Activated CD8-positive, alpha-beta memory T cell treated with anti-CD3 and anti-CD28 coated beads, Interleukin-2, amount 50 U/mL, for 1 hour (primary cell): ENCODE results near the gene SWAP70.

Experiments used
- DNase-seq: peaks from one replicate; pipeline ENCODE4 v3.0.0-alpha.2; 2020; ENCODE audit errors: extremely low read depth

SWAP70 gene

DNA sequence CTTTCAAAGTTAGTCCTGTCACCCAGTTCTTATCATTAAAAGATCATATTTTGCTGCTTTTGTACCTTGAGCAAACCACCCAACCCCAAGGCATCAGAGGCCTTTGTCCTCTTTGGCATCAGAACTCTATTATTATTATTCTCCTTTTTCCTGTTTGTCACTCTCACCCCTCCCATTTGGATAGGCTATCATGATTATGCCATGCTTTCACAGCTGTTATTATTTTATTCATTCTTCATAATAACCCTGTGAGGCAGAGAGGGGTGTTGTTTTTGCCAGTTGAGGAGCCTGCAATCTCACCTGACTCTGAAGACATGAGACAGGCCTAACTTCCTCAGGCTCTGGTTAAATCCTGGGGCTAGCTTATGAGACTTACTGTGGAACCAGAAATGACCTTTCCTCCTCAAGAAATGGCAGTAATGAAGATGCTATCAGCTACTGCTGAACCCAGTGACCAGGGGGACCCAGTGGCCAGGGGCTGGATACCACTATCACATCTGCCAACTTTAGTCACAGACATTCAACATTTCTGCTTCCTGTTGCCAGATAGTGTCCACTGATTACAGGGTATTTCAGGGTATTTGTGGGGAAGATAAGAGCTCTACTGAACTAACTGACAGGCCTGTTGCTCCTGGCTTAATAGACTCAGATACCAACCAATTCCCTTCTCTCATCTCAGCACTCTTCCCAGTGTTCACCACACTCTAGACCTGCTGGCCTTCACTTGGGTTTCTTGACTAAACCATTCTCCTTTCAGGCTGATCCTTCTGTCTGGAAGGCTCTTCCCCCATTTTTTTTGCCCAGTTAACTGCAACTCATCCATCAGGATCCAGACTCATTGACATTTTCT, 11.8 kb upstream of the SWAP70 start:
- DNase-seq = no peak

DNA sequence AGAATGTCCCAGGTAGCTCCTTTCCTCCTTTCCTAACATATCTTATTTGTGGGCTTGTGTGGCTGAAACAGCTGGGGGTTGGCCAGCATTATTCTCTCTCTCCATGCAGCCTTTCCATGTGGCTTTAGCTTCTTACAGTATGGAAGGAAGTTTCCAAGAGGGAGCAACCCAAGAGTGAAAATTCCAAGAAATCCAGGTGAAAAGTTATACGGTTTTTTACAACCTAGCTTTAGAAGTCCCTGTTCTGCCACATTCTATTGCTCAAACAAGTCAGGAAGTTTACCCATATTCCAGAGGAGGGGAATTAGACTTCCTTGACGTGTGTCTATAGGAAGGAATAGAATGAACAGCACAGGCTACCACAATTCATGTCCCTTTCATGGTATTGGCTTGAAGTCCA, 10.0 kb upstream of the SWAP70 start:
- DNase-seq = no peak

DNA sequence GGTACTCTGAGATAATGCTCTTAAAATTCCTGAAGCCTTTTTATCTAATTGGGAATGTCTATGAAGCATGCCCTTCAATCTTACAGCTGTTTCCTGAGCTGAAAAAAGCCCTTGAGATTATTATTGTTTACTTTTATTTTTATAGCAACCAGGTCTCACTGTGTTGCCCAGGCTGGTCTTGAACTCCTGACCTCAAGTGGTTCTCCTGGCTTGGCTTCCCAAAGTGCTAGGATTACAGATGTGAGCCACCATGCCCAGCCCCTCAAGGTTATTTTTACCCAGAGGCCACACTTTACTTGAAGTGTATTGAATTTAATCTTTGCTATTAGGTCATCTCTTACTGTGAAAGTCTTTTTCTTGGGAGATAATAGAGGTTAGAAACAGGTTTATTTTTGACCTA, 7.0 kb upstream of the SWAP70 start:
- DNase-seq = no peak

DNA sequence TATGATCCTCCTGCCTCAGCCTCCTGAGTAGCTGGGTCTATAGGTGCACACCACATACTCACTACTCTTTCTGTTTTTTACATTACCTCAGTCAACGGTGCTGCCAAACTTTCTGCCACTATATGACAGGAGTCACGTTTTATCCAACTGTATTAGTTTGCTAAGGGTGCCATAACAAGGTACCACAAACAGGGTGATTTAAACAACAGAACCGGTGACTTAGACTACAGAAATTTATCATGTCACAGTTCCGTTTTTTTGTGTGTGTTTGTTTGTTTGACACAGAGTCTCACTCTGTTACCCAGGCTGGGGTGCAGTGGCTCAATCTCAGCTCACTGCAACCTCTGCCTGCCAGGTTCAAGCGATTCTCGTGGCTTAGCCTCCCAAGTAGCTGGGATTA, 6.3 kb upstream of the SWAP70 start:
- DNase-seq = no peak

DNA sequence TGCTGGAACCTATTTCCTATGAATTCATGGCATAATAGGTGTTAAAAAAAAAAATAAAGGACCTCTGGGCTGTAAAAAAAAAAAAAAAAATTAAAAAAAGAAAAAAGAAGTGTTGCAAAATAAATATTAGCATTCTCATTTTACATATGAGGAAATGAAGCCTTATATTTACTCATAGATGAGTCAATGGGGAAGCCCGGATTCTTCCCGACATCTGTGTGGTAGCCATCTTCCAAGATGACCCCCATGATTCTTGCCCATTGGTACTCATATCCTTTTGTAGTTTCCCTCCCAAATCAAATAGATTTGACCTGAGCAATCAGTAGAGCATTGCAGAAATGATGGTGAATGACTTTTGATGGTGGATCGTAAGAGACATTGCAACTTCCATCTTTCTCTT, 3.0 kb upstream of the SWAP70 start:
- no peak for DNase-seq

DNA sequence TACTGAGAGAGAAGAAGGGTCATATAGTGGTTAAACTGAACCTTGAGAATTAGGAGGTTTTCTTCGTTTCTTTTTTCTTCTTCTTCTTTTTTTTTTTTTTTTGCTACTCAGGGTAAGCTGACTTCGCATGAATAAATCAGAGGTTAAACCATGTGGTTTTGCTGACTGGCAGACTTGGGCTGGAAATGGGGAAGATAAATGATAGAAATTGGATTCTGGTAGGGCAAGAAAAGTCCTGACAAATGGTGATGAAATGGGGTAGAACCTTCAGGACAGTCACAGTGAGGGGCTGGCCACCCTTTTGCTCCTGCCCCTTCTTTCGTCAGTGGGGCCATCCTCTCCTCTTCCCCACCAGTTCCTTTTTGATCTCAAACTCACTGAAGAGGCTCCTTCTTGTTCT, 1.6 kb upstream of the SWAP70 start:
- no peak for DNase-seq

DNA sequence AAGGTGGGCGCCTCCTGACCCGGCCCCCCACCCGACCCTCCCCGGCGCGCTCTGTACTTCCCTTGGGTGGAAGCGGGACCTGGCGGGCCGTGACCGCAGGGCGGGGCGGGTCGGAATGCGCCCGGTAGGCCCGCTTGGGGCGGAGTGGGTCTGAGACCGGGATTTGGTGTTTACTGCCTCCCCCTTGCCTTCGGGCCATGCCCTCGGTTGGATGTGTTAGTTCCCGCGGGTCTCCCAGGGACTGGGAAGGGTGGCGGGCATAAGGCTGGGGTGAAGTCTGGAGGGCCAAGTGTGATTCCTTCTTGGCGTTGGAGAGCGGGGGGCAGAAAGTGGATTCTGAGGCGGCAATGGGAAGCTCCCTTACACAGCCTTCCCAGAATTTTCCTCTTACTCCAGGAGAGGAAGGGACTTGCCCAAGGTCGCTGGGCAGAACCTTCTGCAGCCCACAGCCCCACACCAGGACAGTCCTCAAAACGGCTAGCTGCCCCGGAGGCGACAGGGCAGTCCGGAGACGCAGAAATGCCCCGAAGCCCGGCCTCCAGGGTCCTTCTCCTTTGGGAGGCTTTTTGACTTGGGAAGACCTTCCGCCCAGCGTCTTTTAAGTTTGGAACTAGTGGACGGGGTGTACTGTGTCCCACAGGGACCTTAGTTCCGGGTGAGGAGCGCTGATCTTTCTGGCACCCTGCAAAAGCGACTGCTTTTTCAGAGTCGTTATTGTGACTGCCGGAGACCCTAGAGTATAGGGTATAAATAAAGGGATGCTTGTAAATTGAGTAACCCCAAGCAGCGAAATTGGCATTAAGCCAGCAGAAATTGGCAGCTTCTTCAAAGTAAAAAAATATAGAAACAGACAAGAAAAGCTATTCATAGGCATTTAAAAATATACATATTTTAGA, 647 bp downstream of the SWAP70 start:
- DNase-seq = no peak

DNA sequence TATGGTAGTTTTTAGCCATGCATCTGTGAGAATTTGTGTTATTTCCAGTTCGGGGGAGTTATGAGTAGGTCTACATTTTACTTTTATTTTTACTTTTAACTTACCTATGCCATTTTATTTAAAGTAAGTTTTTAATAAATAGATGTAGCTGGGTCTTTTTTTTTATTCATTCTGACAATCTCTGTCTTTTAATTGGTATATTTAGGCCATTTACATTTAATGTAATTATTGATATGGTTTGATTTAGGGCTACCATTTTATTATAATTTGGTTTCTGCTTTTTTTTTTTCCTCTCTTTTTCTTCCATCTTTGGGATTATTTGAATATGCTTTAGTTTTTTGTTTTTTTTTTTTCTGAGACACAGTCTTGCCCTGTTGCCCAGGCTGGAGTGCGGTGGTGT, 1.9 kb downstream of the SWAP70 start:
- no peak for DNase-seq

DNA sequence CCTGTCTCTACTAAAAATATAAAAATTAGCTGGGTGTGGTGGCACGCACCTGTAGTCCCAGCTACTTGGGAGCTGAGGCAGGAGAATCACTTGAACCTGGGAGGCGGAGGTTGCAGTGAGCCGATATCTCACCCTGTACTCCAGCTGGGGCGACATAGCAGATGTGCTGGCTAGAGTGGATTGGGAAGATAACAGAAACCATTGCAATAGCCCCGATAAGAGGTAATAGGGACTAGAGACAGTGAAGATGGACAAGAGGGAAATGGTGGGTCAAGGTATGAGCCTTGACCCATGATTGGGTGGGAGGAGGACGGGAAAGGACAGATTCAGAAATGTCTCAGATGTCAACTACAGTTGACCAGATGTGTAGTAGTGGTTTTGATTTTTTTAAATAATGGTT, 6.1 kb downstream of the SWAP70 start:
- no peak for DNase-seq

DNA sequence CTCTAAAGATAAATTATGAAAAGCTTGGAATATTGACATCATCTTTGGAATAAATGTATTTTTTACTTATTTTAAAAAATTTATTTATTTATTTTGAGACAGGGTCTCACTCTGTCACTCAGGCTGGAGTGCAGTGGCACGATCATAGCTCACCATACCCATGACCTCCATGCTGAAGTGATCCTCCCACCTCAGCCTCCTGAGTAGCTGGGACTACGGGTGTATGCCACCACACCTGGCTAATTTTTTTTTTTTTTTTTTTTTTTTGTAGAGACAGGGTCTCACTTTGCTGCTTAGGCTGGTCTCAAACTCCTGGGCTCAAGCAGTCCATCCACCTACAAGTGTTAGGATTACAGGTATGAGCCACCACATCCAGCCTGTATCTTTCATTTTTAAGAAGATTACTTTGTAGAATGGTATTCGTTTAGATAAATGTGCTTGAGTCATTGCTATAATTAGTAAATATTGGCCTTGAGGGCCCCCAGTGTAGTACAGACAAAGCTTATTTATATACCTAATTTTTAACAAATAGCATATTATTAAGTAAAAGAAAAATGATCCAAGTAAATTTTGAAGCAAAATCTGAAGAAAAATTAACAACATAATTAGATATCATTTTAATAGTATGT, 8.5 kb downstream of the SWAP70 start:
- DNase-seq = no peak

DNA sequence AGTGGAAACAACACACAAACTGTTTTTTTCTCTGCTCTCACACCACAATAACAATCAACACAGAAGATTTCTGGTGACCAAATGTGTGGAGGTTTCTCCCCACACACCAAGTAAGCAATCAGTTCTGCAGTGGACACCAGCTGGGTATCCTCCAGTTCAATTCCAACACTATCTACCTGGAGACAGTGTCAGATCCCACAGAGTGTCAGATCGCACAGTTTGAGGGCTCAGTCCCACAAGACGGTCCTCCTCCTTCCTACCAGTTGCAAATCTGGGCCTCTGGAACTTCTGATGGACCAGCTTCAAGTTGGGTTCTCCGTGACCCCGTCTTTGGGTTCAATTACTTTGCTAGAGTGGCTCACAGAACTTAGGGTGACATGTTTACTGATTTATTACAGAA, 9.0 kb downstream of the SWAP70 start:
- DNase-seq = no peak

DNA sequence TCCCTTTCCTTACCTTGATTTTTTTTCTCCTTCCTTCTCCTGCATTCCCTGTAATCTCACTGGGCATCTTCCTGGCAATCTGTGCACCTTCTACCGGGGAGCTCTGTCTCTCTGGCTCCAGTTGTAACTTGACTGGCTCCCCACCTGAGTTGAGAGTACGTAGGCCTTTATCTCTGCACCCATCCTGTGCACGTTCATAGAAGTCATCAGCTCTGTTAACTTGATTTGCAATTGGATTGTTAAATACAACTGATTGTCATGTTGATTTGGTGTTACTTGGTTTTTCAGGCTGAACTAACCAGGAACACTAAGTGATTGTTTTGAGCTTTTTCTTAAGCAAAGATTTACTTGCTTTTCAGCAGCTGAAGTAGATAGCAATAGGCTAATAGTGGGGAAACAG, 11.8 kb downstream of the SWAP70 start:
- no peak for DNase-seq

DNA sequence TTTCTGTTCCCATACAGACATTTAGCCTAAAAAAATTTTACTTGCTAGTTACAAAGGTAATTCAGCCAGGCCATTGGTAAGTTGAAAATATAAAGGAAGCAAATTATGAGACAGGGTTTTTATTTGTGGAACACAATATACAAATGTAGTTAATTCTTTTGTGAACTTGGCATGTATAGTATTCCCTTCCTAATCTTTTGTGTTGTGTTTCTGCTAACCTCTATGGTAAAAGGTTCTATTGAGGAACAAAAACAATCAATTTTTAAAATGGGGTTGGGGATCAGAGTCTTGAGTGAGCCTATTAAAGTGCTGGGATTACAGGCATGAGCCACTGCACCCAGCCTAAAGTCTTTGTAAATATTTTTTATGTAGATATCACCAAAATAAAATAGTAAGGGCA, 14.1 kb downstream of the SWAP70 start:
- DNase-seq = no peak

DNA sequence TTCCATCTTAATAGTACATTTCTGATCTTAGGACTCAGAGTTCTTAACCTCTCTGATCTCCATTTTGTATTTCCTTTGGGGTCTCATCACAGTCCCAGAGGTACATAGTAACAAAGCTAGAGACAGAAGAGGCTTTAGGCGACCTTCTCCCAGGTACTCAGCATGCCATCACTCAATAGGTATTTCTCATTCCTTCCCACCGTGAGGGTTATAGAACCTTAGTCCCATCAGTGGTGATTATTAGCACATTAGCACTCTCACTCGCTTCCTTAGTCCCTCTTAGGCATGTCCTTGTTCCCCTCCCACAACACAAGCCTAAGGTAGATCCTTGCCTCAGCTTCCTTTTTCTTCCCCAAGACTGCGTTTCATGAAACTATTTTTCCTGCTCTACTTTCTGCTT, 14.7 kb downstream of the SWAP70 start:
- DNase-seq = no peak

DNA sequence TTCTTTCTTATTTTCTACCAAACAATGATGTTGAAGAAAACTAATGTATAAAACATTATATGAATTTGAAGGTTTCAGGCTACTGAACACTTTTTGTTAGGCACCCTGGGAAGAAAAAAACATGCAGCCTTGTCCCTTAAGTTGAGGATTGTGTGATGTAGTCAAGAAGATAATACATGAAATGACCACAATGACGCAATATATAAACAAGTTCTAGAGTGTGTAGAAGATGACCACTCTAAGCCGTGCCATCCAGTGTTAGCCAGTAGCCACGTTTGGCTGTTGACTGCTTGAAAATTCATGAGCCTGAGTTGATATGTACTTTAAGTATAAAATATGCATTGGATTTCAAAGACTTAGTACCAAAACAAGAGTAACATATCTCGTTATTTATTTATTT, 16.2 kb downstream of the SWAP70 start:
- no peak for DNase-seq

DNA sequence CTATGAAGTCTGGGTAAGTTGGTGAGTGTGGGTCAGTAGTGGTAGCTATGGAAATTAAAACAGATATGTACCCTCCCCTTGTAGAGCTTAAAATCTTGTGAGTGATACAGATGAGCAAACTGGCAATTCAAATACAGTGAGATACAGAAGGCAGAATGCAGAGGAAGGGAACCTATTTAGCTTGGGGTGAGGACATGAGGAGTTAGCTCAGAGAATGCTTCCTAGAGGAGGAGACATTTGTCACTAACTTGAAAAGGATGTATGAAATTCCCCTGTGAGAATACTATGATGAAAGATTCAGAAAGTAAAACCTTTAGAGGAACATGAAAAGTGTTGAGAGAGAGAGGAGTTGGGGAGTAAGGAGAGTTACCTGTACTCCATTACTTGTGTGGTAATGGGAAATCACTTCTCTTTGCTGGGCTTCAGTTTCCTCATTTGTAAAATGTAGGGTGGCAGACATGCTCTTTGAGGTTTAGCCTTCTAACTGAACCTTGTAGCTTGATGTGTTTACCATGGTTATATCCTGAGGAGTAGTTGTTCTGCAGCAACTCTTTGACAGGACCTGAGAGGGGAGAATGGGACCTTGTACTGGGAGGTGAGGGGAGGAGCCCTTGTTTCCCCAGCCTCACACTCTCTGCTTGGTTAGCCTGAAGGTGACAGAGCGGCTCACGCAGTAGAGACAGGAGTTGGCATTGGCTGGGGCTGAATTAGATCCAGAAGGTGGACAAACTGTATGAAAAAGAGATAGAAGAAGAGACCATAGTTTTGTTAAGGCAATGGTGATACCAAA, 17.9 kb downstream of the SWAP70 start:
- no peak for DNase-seq

DNA sequence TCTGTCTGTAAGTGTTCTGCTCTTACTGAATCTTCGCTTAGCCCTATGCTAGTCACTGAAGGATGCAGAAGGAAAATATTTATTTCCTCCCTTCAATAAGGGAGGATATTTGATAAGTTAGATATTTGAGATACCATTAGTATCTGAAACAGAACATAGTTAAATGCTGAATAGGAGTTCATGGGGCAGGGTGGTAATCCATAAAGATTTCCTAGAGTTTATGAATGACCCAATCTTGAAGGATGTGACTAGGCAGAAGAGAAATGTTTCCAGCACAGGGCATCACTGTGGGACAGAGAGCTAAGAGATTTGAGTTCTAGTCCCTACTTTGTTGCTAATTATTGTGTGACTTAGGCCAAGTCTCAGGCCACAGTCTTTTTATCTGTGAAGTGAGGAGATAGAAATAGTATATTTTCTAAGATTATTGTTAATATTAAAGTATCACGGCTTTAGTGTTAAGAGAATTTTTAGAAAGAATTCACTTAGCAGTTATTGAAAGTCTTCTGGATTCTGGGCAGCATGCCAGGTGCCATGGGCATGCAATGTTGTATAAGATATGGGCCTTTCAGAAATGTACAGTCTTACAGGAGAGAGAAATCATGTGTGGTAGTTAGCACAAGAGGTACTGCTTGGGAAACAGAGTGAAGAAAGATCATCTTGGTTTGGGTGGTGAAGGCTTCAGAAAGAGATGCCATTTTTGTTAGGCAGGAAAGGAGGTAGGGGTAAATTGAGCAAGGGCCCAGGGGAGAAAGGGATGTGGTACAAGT, 24.0 kb downstream of the SWAP70 start:
- no peak for DNase-seq

DNA sequence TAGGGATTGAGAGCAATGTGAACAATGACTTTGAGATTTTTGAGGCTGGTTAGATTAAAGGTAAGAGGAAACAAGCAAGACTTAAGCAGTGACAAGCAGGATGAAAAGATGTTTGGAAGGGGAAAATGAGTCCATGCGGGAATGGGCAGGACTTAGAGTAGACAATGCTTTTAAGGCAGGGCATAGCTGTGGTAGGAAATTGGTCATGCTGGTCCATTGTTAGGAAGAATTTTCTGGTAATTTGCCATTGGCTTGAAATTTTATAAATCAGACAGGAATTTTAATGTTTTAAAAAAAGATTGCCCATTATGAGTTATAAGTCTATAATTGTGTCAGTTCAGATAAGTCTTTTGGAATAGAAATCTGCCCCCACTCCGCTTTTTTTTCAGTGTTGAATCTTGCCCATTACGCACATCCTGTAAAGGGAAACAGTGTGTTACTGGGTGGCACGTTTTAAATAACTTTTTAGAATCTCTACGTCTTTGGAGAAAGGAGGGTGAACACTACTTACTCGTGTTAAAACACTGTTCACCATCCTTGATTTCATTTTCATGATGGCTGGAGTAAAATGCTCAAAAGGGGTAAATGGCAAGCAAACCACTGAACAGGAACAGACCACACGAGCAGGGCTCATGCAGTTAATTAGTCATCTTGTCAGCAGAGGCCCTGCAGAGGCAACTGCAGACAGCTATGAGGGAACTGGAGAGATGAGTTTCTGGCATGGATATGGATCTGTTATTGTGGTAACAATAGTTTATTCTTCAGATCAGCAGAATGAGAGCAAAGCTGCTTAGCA, 25.0 kb downstream of the SWAP70 start:
- DNase-seq = no peak

DNA sequence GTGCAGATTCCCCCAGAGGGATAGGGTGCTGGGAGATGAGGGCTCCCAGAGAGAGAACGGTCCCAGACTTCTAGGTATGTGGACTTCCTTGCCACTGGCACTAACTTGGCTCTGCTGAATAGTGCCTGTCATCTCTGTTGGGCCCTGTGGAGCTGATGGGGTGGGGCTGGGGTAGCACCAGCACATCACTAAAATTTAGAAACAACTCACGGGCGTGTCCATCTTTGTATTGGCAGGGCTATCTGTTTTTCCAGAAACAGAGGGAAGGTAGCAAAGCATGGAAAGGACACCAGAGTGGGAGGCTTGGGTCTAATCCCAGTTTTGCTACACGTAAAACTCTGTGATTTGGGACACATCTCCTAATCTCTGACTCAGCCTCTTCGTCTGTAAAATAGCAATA, 25.8 kb downstream of the SWAP70 start:
- DNase-seq = no peak

DNA sequence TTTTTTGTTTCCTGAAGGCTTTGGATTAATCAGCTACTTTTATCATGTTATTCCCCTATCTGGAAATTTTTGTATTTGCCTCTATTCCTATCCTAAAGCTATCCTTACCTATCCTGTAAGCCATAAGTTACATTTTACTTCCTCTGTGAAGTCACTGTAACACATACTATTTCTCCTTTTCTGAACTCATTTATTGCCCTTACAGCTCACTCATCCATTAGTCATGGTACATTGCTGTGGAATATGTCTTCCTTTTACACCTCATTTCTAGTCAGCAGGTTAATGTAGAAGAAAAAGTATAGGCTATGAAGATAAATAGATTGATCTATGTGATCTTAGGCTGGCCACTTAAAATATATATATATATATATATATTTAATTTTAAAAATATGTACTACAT, 28.0 kb downstream of the SWAP70 start:
- DNase-seq = no peak
